GM12878 (cell line): ENCODE measurements around the gene SNCA. TPM values are rescaled to one million over a fixed set of nuclear protein-coding genes. Genes with fewer than 3 reads are reported as not detected.

ENCODE experiments used
- ATAC-seq: fragments of 200-7000 bp; cut with Tn5 transposase; 3 replicates; pipeline ENCODE4 v1.9.1; 2020; ENCODE audit warnings: mild to moderate bottlenecking, moderate library complexity
- BruUV-seq: library from RNA; stranded (reverse); fragments of 400-500 nt; replicated peaks from 2 replicates; lab custom pipeline; 2021; lab: Mats Ljungman, UMichigan
- CTCF ChIA-PET: fragments of 300-600 bp; sonication (Branson Sonifier 250); formaldehyde crosslinking; extraction: SDS; loops from one replicate; lab custom pipeline; 2021; ENCODE audit warnings: inconsistent platforms; lab: Yijun Ruan, JAX
- POLR2A ChIA-PET: fragments of 350-600 bp; formaldehyde crosslinking; extraction: SDS; loops from one replicate; lab custom pipeline; 2021; ENCODE audit warnings: inconsistent platforms; lab: Charles Lee
- RAD21 ChIA-PET: fragments of 300-600 bp; sonication (Branson Sonifier 250); formaldehyde crosslinking; loops from one replicate; lab custom pipeline; 2023; ENCODE audit warnings: antibody characterized with exemption; ENCODE audit not compliant: unreplicated experiment; lab: Charles Lee
- SMC1A ChIA-PET: fragments of 300-600 bp; sonication (Branson Sonifier 250); formaldehyde crosslinking; loops from one replicate; lab custom pipeline; 2023; ENCODE audit not compliant: unreplicated experiment, uncharacterized antibody; lab: Charles Lee
- DNase-seq: peaks from one replicate; pipeline ENCODE4 v3.0.0-alpha.2; 2011; ENCODE audit warnings: low read depth, low spot score
- FAIRE-seq: peaks from 3 replicates; lab custom pipeline; 2011; peaks lifted over from hg19 to GRCh38; lab: Jason Lieb, UNC
- H2AFZ ChIP-seq: 2 replicates; pipeline ENCODE4 v1.6.0; 2011; ENCODE audit warnings: low read depth, low read length, control low read depth; ENCODE audit not compliant: control insufficient read depth
- H3K27ac ChIP-seq: 2 replicates; pipeline ENCODE4 v1.5.1; 2011; ENCODE audit warnings: control low read depth; ENCODE audit not compliant: control insufficient read depth, insufficient read depth
- H3K27me3 ChIP-seq, 2 experiments: replicated peaks in 1 of 2; 2 replicates each; pipeline versions ENCODE4 v1.6.0 to v1.6.1; 2011; ENCODE audit warnings: low read length in 1 of 2; ENCODE audit not compliant: control insufficient read depth in 2 of 2, insufficient read depth in 2 of 2
- H3K36me3 ChIP-seq, 2 experiments: 2 replicates each; pipeline ENCODE4 v1.5.1; 2011; ENCODE audit warnings: low read length in 1 of 2; ENCODE audit not compliant: control insufficient read depth in 2 of 2, insufficient read depth in 2 of 2
- H3K4me1 ChIP-seq: 2 replicates; pipeline ENCODE4 v1.6.1; 2011; ENCODE audit warnings: mild to moderate bottlenecking, low read length, moderate library complexity, mixed read lengths; ENCODE audit not compliant: control insufficient read depth, insufficient read depth
- H3K4me2 ChIP-seq: 2 replicates; pipeline ENCODE4 v1.6.0; 2011; ENCODE audit warnings: control low read depth; ENCODE audit not compliant: control insufficient read depth, insufficient read depth
- H3K4me3 ChIP-seq: fragments of 200-600 bp; sonication (generic); 2 replicates; pipeline ENCODE4 v1.5.1; 2016
- H3K79me2 ChIP-seq: 2 replicates; pipeline ENCODE4 v1.6.0; 2011; ENCODE audit warnings: low read length; ENCODE audit not compliant: control insufficient read depth, insufficient read depth
- H3K9ac ChIP-seq: 2 replicates; pipeline ENCODE4 v1.8.0; 2011; ENCODE audit warnings: low read length, control low read depth, mixed read lengths; ENCODE audit not compliant: control insufficient read depth, insufficient read depth
- H3K9me3 ChIP-seq: replicated peaks from 3 replicates; pipeline ENCODE4 v1.5.1; 2011; ENCODE audit warnings: mild to moderate bottlenecking, low read length; ENCODE audit not compliant: control insufficient read depth, insufficient read depth
- H4K20me1 ChIP-seq: 2 replicates; pipeline ENCODE4 v1.6.0; 2011; ENCODE audit not compliant: control insufficient read depth, insufficient read depth
- CEBPZ ChIP-seq: fragments of 150-350 bp; IDR thresholded peaks from 2 replicates; pipeline ENCODE4 v1.6.1; 2016; ENCODE audit warnings: low read depth, low read length
- HDGF ChIP-seq: fragments of 450-650 bp; IDR thresholded peaks from 2 replicates; pipeline ENCODE4 v1.6.1; 2016; ENCODE audit warnings: antibody characterized with exemption
- IRF3 ChIP-seq: fragments of 450-650 bp; IDR thresholded peaks from 2 replicates; pipeline ENCODE4 v1.6.1; 2014; ENCODE audit warnings: mild to moderate bottlenecking
- MXI1 ChIP-seq: fragments of 150-350 bp; IDR thresholded peaks from 2 replicates; pipeline ENCODE4 v1.6.1; 2011; ENCODE audit warnings: low read depth, mild to moderate bottlenecking, inconsistent platforms, low read length, improper control_type of control experiment
- MYB ChIP-seq: fragments of 150-350 bp; IDR thresholded peaks from 2 replicates; pipeline ENCODE4 v1.6.1; 2014; ENCODE audit warnings: mild to moderate bottlenecking, low read depth, low read length, borderline replicate concordance
- NFIC ChIP-seq: IDR thresholded peaks from 2 replicates; pipeline ENCODE4 v1.6.1; 2012; ENCODE audit warnings: low read depth, mild to moderate bottlenecking, inconsistent platforms, low read length, moderate library complexity
- NR2F1 ChIP-seq: fragments of 450-650 bp; conservative IDR thresholded peaks from 2 replicates; pipeline ENCODE4 v1.6.1; 2017; ENCODE audit warnings: mild to moderate bottlenecking
- SP1 ChIP-seq: IDR thresholded peaks from one replicate; pipeline ENCODE4 v1.6.1; 2011; ENCODE audit warnings: low read depth, low read length
- SREBF1 ChIP-seq: IDR thresholded peaks from 2 replicates; pipeline ENCODE4 v1.6.1; 2012; ENCODE audit warnings: mild to moderate bottlenecking, low read length
- USF1 ChIP-seq: IDR thresholded peaks from 2 replicates; pipeline ENCODE4 v1.6.1; 2011; ENCODE audit warnings: borderline replicate concordance, low read depth, mild to moderate bottlenecking, moderate library complexity, mixed read lengths, low read length; ENCODE audit not compliant: insufficient read depth; ENCODE audit errors: extremely low read length
- WRNIP1 ChIP-seq: IDR thresholded peaks from 2 replicates; pipeline ENCODE4 v1.6.1; 2011; ENCODE audit warnings: low read depth, low read length, improper control_type of control experiment, borderline replicate concordance
- WGBS: methylation state at CpG from one replicate; pipeline ENCODE4 v1.1.6; 2016; ENCODE audit warnings: low lambda C conversion rate; ENCODE audit not compliant: insufficient replicate concordance, insufficient coverage; ENCODE audit errors: missing lambda C conversion rate; 5-methylcytosine and 5-hydroxymethylcytosine counted together
- in situ Hi-C: fragments of 300-500 bp; cut with MboI; formaldehyde crosslinking; loops from 9 replicates; pipeline ENCODE4 v1.14.3; 2018; ENCODE audit warnings: mixed read lengths
- intact Hi-C: fragments of 100-400 bp; cut with micrococcal nuclease; formaldehyde crosslinking; loops from one replicate; pipeline ENCODE4 v1.14.2; 2022; ENCODE audit not compliant: unreplicated experiment
- polyA plus RNA-seq, 11 experiments: library from polyadenylated mRNA; depleted of rRNA in 4 of 11; unstranded in 6 of 11; stranded (reverse) in 5 of 11; fragments of >200 nt; fragmentation: Nextera tagmentation in 4 of 11; fragmentation: Illumina TruSeq in 1 of 11; extraction: Ambion mirVana in 4 of 11; extraction: Trizol in 1 of 11; gene quantifications; 1 replicate in 1 of 11; 2 replicates in 10 of 11; pipeline versions ENCODE4 v1.2.1 to v1.2.3, GENCODE V29; 2011 to 2016; ENCODE audit warnings: inconsistent platforms in 2 of 11, missing spikeins in 2 of 11, low read depth in 1 of 11
- total RNA-seq, 4 experiments: library from RNA; depleted of rRNA in 3 of 4; stranded (reverse); fragments of >200 nt in 3 of 4; fragmentation: Illumina TruSeq in 1 of 4; extraction: Trizol in 1 of 4; gene quantifications; 2 replicates each; pipeline versions ENCODE4 v1.2.1 to v1.2.3, GENCODE V29; 2013 to 2021
- TF ChIP-seq, protein P1 (sequence below), 3 experiments: IDR thresholded peaks in 2 of 3; conservative IDR thresholded peaks in 1 of 3; 2 replicates each; pipeline ENCODE4 v1.5.1; 2011; ENCODE audit warnings: low read depth in 3 of 3, low read length in 3 of 3, mild to moderate bottlenecking in 3 of 3, control low read depth in 2 of 3, moderate library complexity in 2 of 3, inconsistent platforms in 1 of 3, mixed read lengths in 1 of 3; ENCODE audit not compliant: control insufficient read depth in 2 of 3, insufficient read depth in 1 of 3; ENCODE audit errors: extremely low read depth in 1 of 3

The SNCA gene
- total and polyA plus RNA-seq, 10 of the 15 experiments (the other 5 are each of a cell fraction or from before 2014, with no cell fraction given): 0.22 TPM; not detected in 9

DNA sequence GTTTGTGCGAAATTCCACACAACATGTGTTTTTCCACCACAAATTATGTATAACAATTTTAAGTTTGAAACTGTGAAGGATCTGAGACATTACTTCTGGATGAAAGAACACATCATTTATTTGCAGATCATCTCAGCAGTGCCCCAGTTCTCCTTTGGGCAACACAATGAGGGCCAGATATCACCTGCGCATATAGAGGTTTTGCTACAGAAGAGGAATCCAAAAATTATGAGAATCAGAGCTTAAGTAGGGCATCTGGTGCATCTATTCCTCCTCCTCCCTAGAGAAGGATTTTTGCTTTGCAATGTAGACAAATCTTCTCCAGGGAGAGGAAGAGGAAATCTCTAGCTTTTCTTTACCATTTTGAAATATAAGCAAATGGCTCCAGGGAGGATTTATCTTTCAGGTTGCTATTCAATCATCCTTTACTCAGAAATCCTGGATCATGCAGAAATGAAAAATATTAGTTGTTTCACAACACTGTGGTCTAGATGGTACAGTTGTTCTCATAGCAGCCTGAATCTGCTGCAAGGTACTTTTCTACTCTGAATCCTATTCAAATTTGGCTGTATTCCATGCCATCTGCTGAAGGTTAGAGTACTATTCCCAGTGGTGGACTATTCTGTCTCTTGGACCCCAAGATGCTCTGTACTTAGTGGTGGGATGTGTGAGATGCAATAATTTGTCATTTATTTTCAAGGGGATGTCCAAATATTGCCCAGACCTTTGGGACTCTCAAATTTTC lies 132.1 kb downstream of the SNCA start (continued):
- TF ChIP-seq, protein P1, sequence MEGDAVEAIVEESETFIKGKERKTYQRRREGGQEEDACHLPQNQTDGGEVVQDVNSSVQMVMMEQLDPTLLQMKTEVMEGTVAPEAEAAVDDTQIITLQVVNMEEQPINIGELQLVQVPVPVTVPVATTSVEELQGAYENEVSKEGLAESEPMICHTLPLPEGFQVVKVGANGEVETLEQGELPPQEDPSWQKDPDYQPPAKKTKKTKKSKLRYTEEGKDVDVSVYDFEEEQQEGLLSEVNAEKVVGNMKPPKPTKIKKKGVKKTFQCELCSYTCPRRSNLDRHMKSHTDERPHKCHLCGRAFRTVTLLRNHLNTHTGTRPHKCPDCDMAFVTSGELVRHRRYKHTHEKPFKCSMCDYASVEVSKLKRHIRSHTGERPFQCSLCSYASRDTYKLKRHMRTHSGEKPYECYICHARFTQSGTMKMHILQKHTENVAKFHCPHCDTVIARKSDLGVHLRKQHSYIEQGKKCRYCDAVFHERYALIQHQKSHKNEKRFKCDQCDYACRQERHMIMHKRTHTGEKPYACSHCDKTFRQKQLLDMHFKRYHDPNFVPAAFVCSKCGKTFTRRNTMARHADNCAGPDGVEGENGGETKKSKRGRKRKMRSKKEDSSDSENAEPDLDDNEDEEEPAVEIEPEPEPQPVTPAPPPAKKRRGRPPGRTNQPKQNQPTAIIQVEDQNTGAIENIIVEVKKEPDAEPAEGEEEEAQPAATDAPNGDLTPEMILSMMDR (IDR thresholded peaks at IDR 0.05 in 2 of 3, conservative IDR thresholded peaks at IDR 0.05 in 1 of 3; ENCODE audit: control insufficient read depth in 2 of 3, extremely low read depth in 1 of 3, insufficient read depth in 1 of 3, low read depth in 3 of 3, low read length in 3 of 3): no peak
- TF ChIP-seq IRF3 (no peak), HDGF (no peak), WRNIP1 (no peak), SREBF1 (no peak)

DNA sequence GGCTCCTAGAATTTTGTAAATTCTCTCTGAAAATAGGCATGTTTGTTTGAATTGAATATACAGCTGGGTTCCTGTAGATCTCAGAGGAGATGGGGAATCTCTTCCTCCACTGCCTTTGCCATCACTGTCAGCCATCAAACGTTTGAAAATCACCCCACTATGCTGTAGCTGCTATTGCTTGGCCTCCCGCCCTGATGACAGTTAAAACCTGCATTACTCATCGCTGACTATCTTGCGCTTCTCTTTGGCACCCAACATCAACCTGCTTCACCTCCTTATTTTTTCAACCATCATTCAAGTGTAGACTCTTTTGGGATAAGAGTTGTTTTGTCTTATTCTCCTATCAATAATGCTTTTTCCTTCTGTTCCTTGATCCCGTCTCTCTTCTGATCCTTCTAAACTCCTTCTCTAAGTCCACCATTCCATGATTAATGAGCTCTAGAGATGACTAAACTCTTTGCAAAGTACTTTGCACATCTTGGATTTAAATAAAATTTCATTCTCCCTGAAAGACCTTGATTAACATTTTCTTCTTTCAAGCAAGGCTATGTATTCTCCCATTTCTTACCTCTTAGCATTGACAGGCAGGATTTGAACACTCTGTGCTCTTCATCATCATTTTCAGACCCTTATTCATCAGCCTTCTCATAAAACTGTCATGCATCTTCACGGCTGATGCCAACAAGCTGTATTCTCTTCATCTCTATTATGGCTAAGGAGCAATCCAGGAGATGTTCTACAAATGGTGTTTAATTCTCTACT lies 133.0 kb downstream of the SNCA start:
- ChIA-PET POLR2A (no interaction called here), RAD21 (no interaction called here), CTCF (interaction anchor here (1.1 kb wide), 1 partner anchor 8 kb away, joined by 3 read pairs; no protein-coding TSS in a partner anchor), SMC1A (no interaction called here)
- intact Hi-C loops (no loop called here), in situ Hi-C loops (no loop called here)
- no peaks in the 10 kb centered on the region for H3K79me2 ChIP-seq
- H3K4me3 ChIP-seq: no peak overlapping the region
- H3K27ac ChIP-seq: no peak overlapping the region
- H3K9ac ChIP-seq: no peak overlapping the region
- no peak for FAIRE-seq
- no peak overlapping the region for H2AFZ ChIP-seq
- H3K4me1 ChIP-seq: no peaks in the 10 kb centered on the region
- no peak for ATAC-seq
- H3K9me3 ChIP-seq: no peaks in the 10 kb centered on the region
- H3K4me2 ChIP-seq: no peak overlapping the region
- H3K27me3 ChIP-seq: no peaks in the 10 kb centered on the region
- no peak for DNase-seq
- BruUV-seq: no TSS peak
- H3K36me3 ChIP-seq: no peaks in the 10 kb centered on the region
- no peaks in the 10 kb centered on the region for H4K20me1 ChIP-seq
- 36% methylated on average over 6 of the region's 6 CpGs for WGBS
- TF ChIP-seq NR2F1 (no peak), MXI1 (no peak), SP1 (no peak), CEBPZ (no peak), MYB (no peak), NFIC (no peak), USF1 (no peak)
